ENCODE results near the gene YJEFN3. TPM values are rescaled to one million over a fixed set of nuclear protein-coding genes. Genes with fewer than 3 reads are reported as not detected.

YJEFN3 gene
- total RNA-seq, 1 donor from 2014 or later = 2.6 TPM

GRCh38 chr19:19540064-19540714 is 11.5 kb downstream of the YJEFN3 start:
- no peaks in the 10 kb centered on the region for H3K9me3 Mint-ChIP-seq
- Histone ChIP-seq H3K4me3 (no peak overlapping the region), H3K27me3 (peaks cover 48% of the 10 kb centered on the region), H3K79me2 (ENCODE audit: low read depth) (no peaks in the 10 kb centered on the region), H4K20me1 (ENCODE audit: low read depth) (no peaks in the 10 kb centered on the region), H3K4me2 (no peak overlapping the region), H3K9me3 (ENCODE audit: low read depth) (no peaks in the 10 kb centered on the region), H3K27ac (no peak overlapping the region), H3K36me3 (no peaks in the 10 kb centered on the region), H3K4me1 (no peaks in the 10 kb centered on the region), H3K9ac (no peak overlapping the region), H2AFZ (replicated peaks) (no peak overlapping the region), H3F3A (ENCODE audit: low read depth) (peaks cover 3% of the 10 kb centered on the region)
- no peak overlapping the region for H3K4me3 Mint-ChIP-seq
- DNase-seq (ENCODE audit: low spot score) = peak; percentile 59
- peaks cover 2% of the 10 kb centered on the region for H3K36me3 Mint-ChIP-seq
- H3K27me3 Mint-ChIP-seq (ENCODE audit: insufficient read depth, low read depth) = peaks cover 13% of the 10 kb centered on the region
- H3K27ac Mint-ChIP-seq = no peak overlapping the region
- peaks cover 12% of the 10 kb centered on the region for H3K4me1 Mint-ChIP-seq
- no peak for TF ChIP-seq EZH2 (IDR thresholded peaks at IDR 0.05)
- TF ChIP-seq, protein P1, sequence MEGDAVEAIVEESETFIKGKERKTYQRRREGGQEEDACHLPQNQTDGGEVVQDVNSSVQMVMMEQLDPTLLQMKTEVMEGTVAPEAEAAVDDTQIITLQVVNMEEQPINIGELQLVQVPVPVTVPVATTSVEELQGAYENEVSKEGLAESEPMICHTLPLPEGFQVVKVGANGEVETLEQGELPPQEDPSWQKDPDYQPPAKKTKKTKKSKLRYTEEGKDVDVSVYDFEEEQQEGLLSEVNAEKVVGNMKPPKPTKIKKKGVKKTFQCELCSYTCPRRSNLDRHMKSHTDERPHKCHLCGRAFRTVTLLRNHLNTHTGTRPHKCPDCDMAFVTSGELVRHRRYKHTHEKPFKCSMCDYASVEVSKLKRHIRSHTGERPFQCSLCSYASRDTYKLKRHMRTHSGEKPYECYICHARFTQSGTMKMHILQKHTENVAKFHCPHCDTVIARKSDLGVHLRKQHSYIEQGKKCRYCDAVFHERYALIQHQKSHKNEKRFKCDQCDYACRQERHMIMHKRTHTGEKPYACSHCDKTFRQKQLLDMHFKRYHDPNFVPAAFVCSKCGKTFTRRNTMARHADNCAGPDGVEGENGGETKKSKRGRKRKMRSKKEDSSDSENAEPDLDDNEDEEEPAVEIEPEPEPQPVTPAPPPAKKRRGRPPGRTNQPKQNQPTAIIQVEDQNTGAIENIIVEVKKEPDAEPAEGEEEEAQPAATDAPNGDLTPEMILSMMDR (IDR thresholded peaks at IDR 0.05) = no peak
- no peak for TF ChIP-seq EZH2phosphoT487 (IDR thresholded peaks at IDR 0.05)

DNA sequence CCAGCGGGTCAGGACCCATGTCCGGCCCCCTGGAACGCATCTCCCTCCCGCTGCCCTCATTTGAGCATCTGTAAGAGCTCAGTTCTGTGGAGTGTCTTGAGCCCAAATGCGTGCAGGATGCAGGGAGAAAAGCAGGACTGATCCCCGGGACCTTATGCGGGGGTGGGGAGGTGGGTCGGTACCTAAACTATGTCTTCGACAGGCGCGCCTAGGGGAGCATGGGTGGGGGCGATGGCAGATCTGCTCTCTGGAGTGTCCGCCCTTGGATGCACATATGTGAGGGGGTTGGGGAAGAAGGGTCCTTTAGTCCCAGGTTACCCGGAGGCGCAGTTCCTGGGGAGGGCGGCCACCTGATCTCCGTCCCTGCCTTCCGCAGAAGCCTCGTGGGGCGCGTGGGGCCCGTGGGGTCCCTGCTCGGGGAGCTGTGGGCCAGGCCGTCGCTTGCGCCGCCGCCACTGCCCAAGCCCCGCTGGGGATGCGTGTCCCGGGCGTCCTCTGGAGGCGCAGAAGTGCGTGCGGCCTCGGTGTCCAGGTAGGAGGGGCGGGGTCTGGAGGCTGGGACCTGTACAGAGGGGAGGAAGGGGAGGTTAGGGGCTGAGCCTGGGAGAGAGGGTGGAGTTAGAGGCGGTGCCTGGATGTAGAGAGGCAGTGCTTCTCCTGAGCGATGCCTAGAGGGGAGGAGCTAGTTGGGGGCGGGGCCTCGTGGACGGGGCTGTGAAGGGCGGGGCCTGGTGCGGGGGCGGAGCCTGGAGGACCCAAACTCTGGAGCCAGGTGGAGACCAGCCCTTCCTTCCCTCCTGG is 12.2 kb downstream of the YJEFN3 start:
- no peak overlapping the region for H3K27ac ChIP-seq
- H3K4me2 ChIP-seq = no peak overlapping the region
- H3K36me3 ChIP-seq = no peaks in the 10 kb centered on the region
- H2AFZ ChIP-seq (replicated peaks) = no peak overlapping the region
- H3K9ac ChIP-seq = no peak overlapping the region
- Mint-ChIP-seq H3K9me3 (no peaks in the 10 kb centered on the region), H3K4me3 (no peak overlapping the region), H3K4me1 (peaks cover 12% of the 10 kb centered on the region), H3K36me3 (peaks cover 2% of the 10 kb centered on the region), H3K27ac (no peak overlapping the region), H3K27me3 (ENCODE audit: insufficient read depth, low read depth) (peaks cover 13% of the 10 kb centered on the region)
- TF ChIP-seq EZH2 (IDR thresholded peaks at IDR 0.05) (no peak), EZH2phosphoT487 (IDR thresholded peaks at IDR 0.05) (no peak)
- TF ChIP-seq, protein P1 (IDR thresholded peaks at IDR 0.05) = no peak
- H3K79me2 ChIP-seq (ENCODE audit: low read depth) = no peaks in the 10 kb centered on the region
- no peaks in the 10 kb centered on the region for H3K9me3 ChIP-seq (ENCODE audit: low read depth)
- H3K27me3 ChIP-seq = peaks cover 48% of the 10 kb centered on the region
- peak; percentile 76 for DNase-seq (ENCODE audit: low spot score)
- peaks cover 3% of the 10 kb centered on the region for H3F3A ChIP-seq (ENCODE audit: low read depth)
- no peak overlapping the region for H3K4me3 ChIP-seq
- no peaks in the 10 kb centered on the region for H3K4me1 ChIP-seq
- H4K20me1 ChIP-seq (ENCODE audit: low read depth) = no peaks in the 10 kb centered on the region

DNA sequence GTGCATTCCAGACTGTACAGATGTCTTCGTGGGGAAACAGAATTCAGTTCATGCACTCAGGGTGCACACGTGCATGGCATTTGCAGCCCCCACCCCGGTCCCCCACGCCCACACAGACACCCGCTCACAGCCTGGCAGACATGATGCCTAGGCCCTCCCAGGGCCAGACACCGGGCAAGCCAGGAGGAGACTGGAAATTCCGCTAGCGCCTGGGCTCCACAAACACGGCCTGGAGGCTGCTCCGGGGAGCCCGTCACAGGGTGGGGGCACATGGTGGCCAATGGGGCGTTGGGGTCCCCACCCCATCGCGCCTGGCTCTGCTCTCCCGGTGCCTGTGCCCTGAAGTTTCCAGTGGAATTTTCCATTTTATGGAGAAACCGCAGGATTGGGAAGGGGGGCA is 12.9 kb downstream of the YJEFN3 start:
- Histone ChIP-seq H3K9ac (no peak overlapping the region), H3F3A (ENCODE audit: low read depth) (peaks cover 3% of the 10 kb centered on the region), H4K20me1 (ENCODE audit: low read depth) (no peaks in the 10 kb centered on the region), H3K4me2 (no peak overlapping the region), H3K27ac (no peak overlapping the region), H3K4me1 (no peaks in the 10 kb centered on the region), H3K4me3 (no peak overlapping the region), H2AFZ (replicated peaks) (no peak overlapping the region), H3K79me2 (ENCODE audit: low read depth) (no peaks in the 10 kb centered on the region), H3K36me3 (no peaks in the 10 kb centered on the region), H3K27me3 (peaks cover 48% of the 10 kb centered on the region), H3K9me3 (ENCODE audit: low read depth) (no peaks in the 10 kb centered on the region)
- no peak overlapping the region for H3K4me3 Mint-ChIP-seq
- peaks cover 11% of the 10 kb centered on the region for H3K27me3 Mint-ChIP-seq (ENCODE audit: insufficient read depth, low read depth)
- H3K27ac Mint-ChIP-seq = no peak overlapping the region
- TF ChIP-seq EZH2 (IDR thresholded peaks at IDR 0.05) (no peak), EZH2phosphoT487 (IDR thresholded peaks at IDR 0.05) (no peak)
- TF ChIP-seq, protein P1 (IDR thresholded peaks at IDR 0.05) = no peak
- H3K36me3 Mint-ChIP-seq = peaks cover 2% of the 10 kb centered on the region
- H3K9me3 Mint-ChIP-seq = no peaks in the 10 kb centered on the region
- peaks cover 12% of the 10 kb centered on the region for H3K4me1 Mint-ChIP-seq
- DNase-seq (ENCODE audit: low spot score) = no peak
